Activated CD8-positive, alpha-beta T cell treated with anti-CD3 and anti-CD28 coated beads, Interleukin-2, amount 10 ng/mL, durations not matched to agents 7 days and 5 days (primary cell): Measurements from ENCODE around the gene NUMB. TPM values are rescaled to one million over a fixed set of nuclear protein-coding genes. Genes with fewer than 3 reads are reported as not detected.

Experiments used
- ATAC-seq: fragments of 150-1000 bp; cut with Tn5 transposase; one replicate; pipeline ENCODE4 v1.10.0; 2021; ENCODE audit warnings: moderate library complexity
- CTCF ChIA-PET: fragments of 350-600 bp; sonication (Branson Sonifier 250); formaldehyde crosslinking; loops from one replicate; lab custom pipeline; 2021; ENCODE audit warnings: antibody characterized with exemption; lab: Charles Lee
- POLR2A ChIA-PET: fragments of 350-600 bp; sonication (Branson Sonifier 250); formaldehyde crosslinking; loops from one replicate; lab custom pipeline; 2021; ENCODE audit warnings: antibody characterized with exemption; lab: Charles Lee
- DNase-seq: peaks from one replicate; pipeline ENCODE4 v3.0.0-alpha.2; 2020
- H3K27ac Mint-ChIP-seq: one replicate; pipeline ENCODE4 v1.8.0; 2021; ENCODE audit warnings: mild to moderate bottlenecking, mixed read lengths
- H3K27me3 Mint-ChIP-seq: one replicate; pipeline ENCODE4 v1.8.0; 2021; ENCODE audit warnings: low read depth, mixed read lengths
- H3K36me3 Mint-ChIP-seq: one replicate; pipeline ENCODE4 v1.8.0; 2021; ENCODE audit warnings: low read depth, mixed read lengths
- H3K4me1 Mint-ChIP-seq: one replicate; pipeline ENCODE4 v1.8.0; 2021; ENCODE audit warnings: low read depth, mixed read lengths
- H3K4me3 Mint-ChIP-seq: one replicate; pipeline ENCODE4 v1.8.0; 2021; ENCODE audit warnings: mild to moderate bottlenecking, mixed read lengths
- H3K9me3 Mint-ChIP-seq: one replicate; pipeline ENCODE4 v1.8.0; 2022; ENCODE audit warnings: mixed read lengths; ENCODE audit not compliant: insufficient read depth
- total RNA-seq, 2 experiments: library from RNA; stranded (reverse); gene quantifications; one replicate each; pipeline ENCODE4 v1.2.3, GENCODE V29; 2021

NUMB gene
- total RNA-seq, 2 experiments from 2014 or later, result 37.7 to 40.2 TPM

DNA sequence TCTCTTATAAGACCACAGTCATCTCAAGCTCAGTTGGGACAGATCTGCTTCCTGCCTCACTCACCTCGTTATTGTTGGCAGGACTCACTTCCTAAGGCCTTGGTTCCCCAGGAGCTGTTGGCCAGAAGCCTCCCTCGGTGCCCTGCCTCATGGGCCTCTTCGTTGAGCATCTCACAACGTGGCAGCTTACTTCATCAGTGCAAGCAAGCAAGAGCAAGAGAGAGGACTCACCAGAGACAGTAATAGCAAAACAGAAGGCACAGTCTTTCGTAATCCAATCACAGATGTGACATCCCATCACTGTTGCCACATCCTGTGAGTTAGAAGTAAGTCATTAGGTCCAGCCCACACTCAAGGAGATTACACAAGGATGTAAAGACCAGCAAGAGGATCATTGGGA lies 5.1 kb upstream of the NUMB start:
- Mint-ChIP-seq H3K36me3 (peaks cover under 1% of the 10 kb centered on the region), H3K9me3 (no peaks in the 10 kb centered on the region), H3K4me3 (no peak overlapping the region), H3K4me1 (peaks cover 56% of the 10 kb centered on the region), H3K27ac (peak overlapping the region; percentile 77), H3K27me3 (peaks cover 3% of the 10 kb centered on the region)
- POLR2A ChIA-PET, result interaction anchor here (0.9 to 1.8 kb wide), 2 partner anchors 28 to 401 kb away, joined by 3 to 6 read pairs; partner anchors contain the start of gene RIOX1
- CTCF ChIA-PET, result interaction anchor here (0.8 to 2.8 kb wide), 4 partner anchors 8 to 168 kb away, joined by 3 to 19 read pairs (median 9); no protein-coding TSS in a partner anchor
- ATAC-seq (no peak), DNase-seq (peak; percentile 56)

- Mint-ChIP-seq H3K4me3 (no peak overlapping the region), H3K36me3 (peaks cover 3% of the 10 kb centered on the region), H3K9me3 (no peaks in the 10 kb centered on the region), H3K4me1 (peaks cover 56% of the 10 kb centered on the region), H3K27ac (no peak overlapping the region), H3K27me3 (peaks cover 3% of the 10 kb centered on the region)
- DNase-seq, result no peak
- CTCF ChIA-PET, result interaction anchor here (0.9 to 2.8 kb wide), 3 partner anchors 8 to 168 kb away, joined by 3 to 19 read pairs (median 15); no protein-coding TSS in a partner anchor
- no peak for ATAC-seq
- POLR2A ChIA-PET, result interaction anchor here (0.6 to 1.8 kb wide), 4 partner anchors 9 to 400 kb away, joined by 3 to 6 read pairs (median 4); partner anchors contain the start of gene RIOX1
These were observed 4.5 kb upstream of the NUMB start for GRCh38 chr14:73462815-73463214.

DNA sequence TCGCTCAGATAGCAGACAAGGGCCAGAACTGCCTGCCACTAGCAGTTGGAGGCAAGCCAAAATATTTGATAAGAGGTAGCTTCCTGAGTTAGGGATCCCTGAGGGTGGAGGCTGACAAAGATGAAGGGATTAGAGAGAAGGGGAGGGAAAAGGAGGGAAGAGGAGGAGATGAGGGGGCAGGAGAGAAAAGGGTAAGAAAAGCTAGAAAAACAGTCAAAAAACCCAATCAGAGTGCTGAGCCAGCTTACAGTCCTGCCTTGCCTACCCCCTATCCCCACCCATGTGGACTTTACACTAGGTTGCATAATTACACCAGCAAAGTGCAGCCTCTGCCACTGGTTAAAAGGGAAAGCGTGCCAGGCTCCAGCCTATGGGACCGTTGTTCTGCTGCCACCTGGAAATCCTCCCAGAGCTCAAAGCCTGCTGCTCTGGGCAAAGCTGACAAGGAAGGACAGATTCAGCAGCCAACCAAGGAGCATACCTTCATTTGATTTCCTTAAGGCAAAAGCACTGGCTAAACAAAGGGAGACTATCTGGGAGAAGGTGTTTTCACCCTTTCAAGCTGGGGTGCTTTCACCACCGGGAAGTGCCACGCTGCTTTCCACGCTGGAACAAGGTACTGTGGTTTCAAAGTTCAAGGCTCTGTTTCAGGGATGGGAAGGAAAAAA lies 3.8 kb upstream of the NUMB start:
- no peak for ATAC-seq
- Mint-ChIP-seq H3K36me3 (peaks cover 6% of the 10 kb centered on the region), H3K27ac (no peak overlapping the region), H3K9me3 (no peaks in the 10 kb centered on the region), H3K27me3 (peaks cover 3% of the 10 kb centered on the region), H3K4me1 (peaks cover 56% of the 10 kb centered on the region), H3K4me3 (no peak overlapping the region)
- no peak for DNase-seq
- POLR2A ChIA-PET, result interaction anchor here (0.6 to 1.8 kb wide), 3 partner anchors 10 to 191 kb away, joined by 3 to 6 read pairs (median 4); partner anchors contain the start of gene RIOX1
- CTCF ChIA-PET, result interaction anchor here (2.7 to 2.8 kb wide), 2 partner anchors 10 to 167 kb away, joined by 15 to 19 read pairs; no protein-coding TSS in a partner anchor

- Mint-ChIP-seq H3K4me3 (no peak overlapping the region), H3K27ac (no peak overlapping the region), H3K9me3 (no peaks in the 10 kb centered on the region), H3K4me1 (peaks cover 57% of the 10 kb centered on the region), H3K36me3 (peaks cover 7% of the 10 kb centered on the region), H3K27me3 (peaks cover 3% of the 10 kb centered on the region)
- no peak for ATAC-seq
- CTCF ChIA-PET, result interaction anchor here (1.6 to 2.8 kb wide), 3 partner anchors 11 to 166 kb away, joined by 11 to 19 read pairs (median 15); no protein-coding TSS in a partner anchor
- POLR2A ChIA-PET, result no interaction called here
- DNase-seq, result no peak
These were observed 3.2 kb upstream of the NUMB start for GRCh38 chr14:73461478-73462047.

DNA sequence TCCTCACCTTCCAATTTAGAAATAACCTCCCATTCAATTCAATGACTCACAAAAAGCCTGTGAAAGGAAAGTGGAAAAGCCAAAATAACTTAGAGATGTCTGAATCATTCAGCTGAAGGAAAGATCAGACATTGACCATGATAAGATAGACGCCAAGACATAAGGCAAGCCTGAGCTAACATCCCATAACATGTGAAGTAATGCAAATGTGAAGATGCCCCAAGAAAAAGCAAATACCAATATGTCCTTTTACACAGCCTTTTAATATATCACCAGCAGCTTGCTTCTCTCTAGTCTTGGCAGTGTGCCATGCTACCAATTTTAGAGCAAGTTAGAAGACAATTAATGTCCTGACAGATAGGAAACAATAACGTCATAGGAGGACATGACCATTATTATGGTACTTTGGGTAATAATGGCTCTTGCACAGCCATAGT lies 2.4 kb upstream of the NUMB start:
- Mint-ChIP-seq H3K27me3 (peaks cover 3% of the 10 kb centered on the region), H3K4me3 (no peak overlapping the region), H3K27ac (no peak overlapping the region), H3K36me3 (peaks cover 7% of the 10 kb centered on the region), H3K9me3 (no peaks in the 10 kb centered on the region), H3K4me1 (peaks cover 53% of the 10 kb centered on the region)
- ATAC-seq (no peak), DNase-seq (no peak)
- POLR2A ChIA-PET, result no interaction called here
- CTCF ChIA-PET, result interaction anchor here (1.6 to 3.0 kb wide), 2 partner anchors 7 to 12 kb away, joined by 11 to 16 read pairs; no protein-coding TSS in a partner anchor

GRCh38 chr14:73459959-73460358 lies 1.6 kb upstream of the NUMB start:
- POLR2A ChIA-PET, result interaction anchor here (1.7 kb wide), 1 partner anchor 402 kb away, joined by 6 read pairs; the partner anchor contains the start of gene RBM25

GRCh38 chr14:73457924-73458182 lies 493 bp downstream of the NUMB start:
- Mint-ChIP-seq H3K4me3 (peak overlapping the region; percentile 97), H3K9me3 (no peaks in the 10 kb centered on the region), H3K36me3 (peaks cover 7% of the 10 kb centered on the region), H3K4me1 (peaks cover 43% of the 10 kb centered on the region), H3K27me3 (peaks cover 3% of the 10 kb centered on the region), H3K27ac (peak overlapping the region; percentile 93)
- ChIA-PET POLR2A (interaction anchor here (1.3 to 1.9 kb wide), 3 partner anchors 9 to 33 kb away, joined by 4 to 5 read pairs (median 4); partner anchors contain the start of gene RIOX1), CTCF (interaction anchor here (0.9 to 6.2 kb wide), 6 partner anchors 8 to 284 kb away, joined by 3 to 28 read pairs (median 10); no protein-coding TSS in a partner anchor)
- DNase-seq, result no peak
- ATAC-seq, result no peak

More at GRCh38 chr14:73459959-73460358, 1.6 kb upstream of the NUMB start:
- no peak for ATAC-seq
- Mint-ChIP-seq H3K4me3 (no peak overlapping the region), H3K27ac (no peak overlapping the region), H3K36me3 (peaks cover 7% of the 10 kb centered on the region), H3K27me3 (peaks cover 3% of the 10 kb centered on the region), H3K9me3 (no peaks in the 10 kb centered on the region), H3K4me1 (peaks cover 54% of the 10 kb centered on the region)
- CTCF ChIA-PET, result interaction anchor here (1.6 to 3.0 kb wide), 2 partner anchors 8 to 12 kb away, joined by 11 to 16 read pairs; no protein-coding TSS in a partner anchor
- DNase-seq, result no peak

DNA sequence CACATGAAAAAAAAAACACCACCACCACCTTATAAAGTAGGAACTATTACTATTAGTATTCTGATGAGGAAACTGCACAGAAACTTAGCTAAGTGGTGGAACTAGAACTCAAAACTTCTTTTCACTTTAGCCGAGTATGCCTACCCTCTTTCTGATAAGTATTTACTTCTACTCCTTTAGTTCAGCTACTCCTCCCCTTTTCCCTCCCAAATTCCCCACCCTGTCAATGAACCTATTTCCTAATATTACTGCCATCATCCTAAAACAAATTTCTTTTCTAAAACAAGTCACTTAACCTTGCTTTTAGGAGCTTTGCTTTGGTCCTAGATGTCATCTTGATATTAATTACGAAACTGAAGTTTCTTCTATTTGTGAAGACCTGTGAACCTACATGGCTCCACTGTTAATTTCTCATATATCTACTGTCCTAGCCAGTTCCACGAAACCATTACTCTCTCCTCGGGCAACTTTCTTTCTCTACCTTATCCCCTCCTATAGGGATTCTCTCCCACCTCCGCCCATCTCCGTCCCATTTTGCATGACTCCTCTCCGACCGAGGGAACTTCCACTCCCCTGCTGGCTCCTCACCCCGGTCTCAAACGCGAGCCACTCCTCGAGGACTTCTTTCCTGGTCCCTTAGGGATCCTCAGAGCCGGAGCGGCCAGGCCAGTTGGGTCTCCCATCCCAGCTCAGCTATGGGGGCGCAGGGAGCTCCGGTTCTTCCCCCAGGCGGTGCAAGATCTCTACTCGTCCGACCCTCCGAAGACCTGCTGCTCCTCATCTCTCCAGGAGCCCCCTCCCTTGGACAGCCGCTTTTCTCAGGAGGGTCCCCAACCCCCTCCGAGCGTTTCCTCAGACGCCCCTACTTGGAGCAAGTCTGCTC lies 1.1 kb downstream of the NUMB start:
- peaks cover 3% of the 10 kb centered on the region for H3K27me3 Mint-ChIP-seq
- H3K4me1 Mint-ChIP-seq, result peaks cover 46% of the 10 kb centered on the region
- H3K9me3 Mint-ChIP-seq, result no peaks in the 10 kb centered on the region
- peak overlapping the region; percentile 97 for H3K4me3 Mint-ChIP-seq
- H3K36me3 Mint-ChIP-seq, result peaks cover 7% of the 10 kb centered on the region
- H3K27ac Mint-ChIP-seq, result peak overlapping the region; percentile 93
- POLR2A ChIA-PET, result interaction anchor here (0.6 to 1.9 kb wide), 2 partner anchors 10 to 16 kb away, joined by 4 to 5 read pairs; no protein-coding TSS in a partner anchor
- DNase-seq (peak; percentile 35), ATAC-seq (no peak)
- CTCF ChIA-PET, result interaction anchor here (0.7 to 6.2 kb wide), 6 partner anchors 9 to 162 kb away, joined by 3 to 28 read pairs (median 3); no protein-coding TSS in a partner anchor

GRCh38 chr14:73455294-73455693 lies 3.1 kb downstream of the NUMB start:
- Mint-ChIP-seq H3K4me3 (peak overlapping the region; percentile 4), H3K9me3 (no peaks in the 10 kb centered on the region), H3K27me3 (no peaks in the 10 kb centered on the region), H3K36me3 (peaks cover 7% of the 10 kb centered on the region), H3K27ac (no peak overlapping the region), H3K4me1 (peaks cover 42% of the 10 kb centered on the region)
- ATAC-seq, result no peak
- no peak for DNase-seq
- POLR2A ChIA-PET, result no interaction called here
- CTCF ChIA-PET, result interaction anchor here (1.0 to 6.2 kb wide), 4 partner anchors 8 to 282 kb away, joined by 3 to 28 read pairs (median 6); no protein-coding TSS in a partner anchor

GRCh38 chr14:73452341-73453186 lies 5.8 kb downstream of the NUMB start:
- no peak for ATAC-seq
- POLR2A ChIA-PET, result interaction anchor here (0.7 kb wide), 1 partner anchor 8 kb away, joined by 3 read pairs; no protein-coding TSS in a partner anchor

More at GRCh38 chr14:73452341-73453186, 5.8 kb downstream of the NUMB start:
- CTCF ChIA-PET, result no interaction called here
- Mint-ChIP-seq H3K4me3 (no peak overlapping the region), H3K9me3 (no peaks in the 10 kb centered on the region), H3K27ac (no peak overlapping the region), H3K4me1 (peaks cover 32% of the 10 kb centered on the region), H3K27me3 (no peaks in the 10 kb centered on the region), H3K36me3 (peaks cover 4% of the 10 kb centered on the region)
- DNase-seq, result no peak
